GM12878 (cell line): ENCODE data around the gene C16orf92. TPM values are rescaled to one million over a fixed set of nuclear protein-coding genes. Genes with fewer than 3 reads are reported as not detected.

ENCODE experiments used
- ATAC-seq: fragments of 200-7000 bp; cut with Tn5 transposase; 3 replicates; pipeline ENCODE4 v1.9.1; 2020; ENCODE audit warnings: mild to moderate bottlenecking, moderate library complexity
- BruUV-seq: library from RNA; stranded (reverse); fragments of 400-500 nt; replicated peaks from 2 replicates; lab custom pipeline; 2021; lab: Mats Ljungman, UMichigan
- CTCF ChIA-PET: fragments of 300-600 bp; sonication (Branson Sonifier 250); formaldehyde crosslinking; extraction: SDS; loops from one replicate; lab custom pipeline; 2021; ENCODE audit warnings: inconsistent platforms; lab: Yijun Ruan, JAX
- POLR2A ChIA-PET: fragments of 350-600 bp; formaldehyde crosslinking; extraction: SDS; loops from one replicate; lab custom pipeline; 2021; ENCODE audit warnings: inconsistent platforms; lab: Charles Lee
- RAD21 ChIA-PET: fragments of 300-600 bp; sonication (Branson Sonifier 250); formaldehyde crosslinking; loops from one replicate; lab custom pipeline; 2023; ENCODE audit warnings: antibody characterized with exemption; ENCODE audit not compliant: unreplicated experiment; lab: Charles Lee
- SMC1A ChIA-PET: fragments of 300-600 bp; sonication (Branson Sonifier 250); formaldehyde crosslinking; loops from one replicate; lab custom pipeline; 2023; ENCODE audit not compliant: unreplicated experiment, uncharacterized antibody; lab: Charles Lee
- DNase-seq: peaks from one replicate; pipeline ENCODE4 v3.0.0-alpha.2; 2011; ENCODE audit warnings: low read depth, low spot score
- FAIRE-seq: peaks from 3 replicates; lab custom pipeline; 2011; peaks lifted over from hg19 to GRCh38; lab: Jason Lieb, UNC
- H2AFZ ChIP-seq: 2 replicates; pipeline ENCODE4 v1.6.0; 2011; ENCODE audit warnings: low read depth, low read length, control low read depth; ENCODE audit not compliant: control insufficient read depth
- H3K27ac ChIP-seq: 2 replicates; pipeline ENCODE4 v1.5.1; 2011; ENCODE audit warnings: control low read depth; ENCODE audit not compliant: control insufficient read depth, insufficient read depth
- H3K27me3 ChIP-seq, 2 experiments: replicated peaks in 1 of 2; 2 replicates each; pipeline versions ENCODE4 v1.6.0 to v1.6.1; 2011; ENCODE audit warnings: low read length in 1 of 2; ENCODE audit not compliant: control insufficient read depth in 2 of 2, insufficient read depth in 2 of 2
- H3K36me3 ChIP-seq, 2 experiments: 2 replicates each; pipeline ENCODE4 v1.5.1; 2011; ENCODE audit warnings: low read length in 1 of 2; ENCODE audit not compliant: control insufficient read depth in 2 of 2, insufficient read depth in 2 of 2
- H3K4me1 ChIP-seq: 2 replicates; pipeline ENCODE4 v1.6.1; 2011; ENCODE audit warnings: mild to moderate bottlenecking, low read length, moderate library complexity, mixed read lengths; ENCODE audit not compliant: control insufficient read depth, insufficient read depth
- H3K4me2 ChIP-seq: 2 replicates; pipeline ENCODE4 v1.6.0; 2011; ENCODE audit warnings: control low read depth; ENCODE audit not compliant: control insufficient read depth, insufficient read depth
- H3K4me3 ChIP-seq: fragments of 200-600 bp; sonication (generic); 2 replicates; pipeline ENCODE4 v1.5.1; 2016
- H3K79me2 ChIP-seq: 2 replicates; pipeline ENCODE4 v1.6.0; 2011; ENCODE audit warnings: low read length; ENCODE audit not compliant: control insufficient read depth, insufficient read depth
- H3K9ac ChIP-seq: 2 replicates; pipeline ENCODE4 v1.8.0; 2011; ENCODE audit warnings: low read length, control low read depth, mixed read lengths; ENCODE audit not compliant: control insufficient read depth, insufficient read depth
- H3K9me3 ChIP-seq: replicated peaks from 3 replicates; pipeline ENCODE4 v1.5.1; 2011; ENCODE audit warnings: mild to moderate bottlenecking, low read length; ENCODE audit not compliant: control insufficient read depth, insufficient read depth
- H4K20me1 ChIP-seq: 2 replicates; pipeline ENCODE4 v1.6.0; 2011; ENCODE audit not compliant: control insufficient read depth, insufficient read depth
- GATAD2B ChIP-seq: fragments of 450-650 bp; conservative IDR thresholded peaks from 2 replicates; pipeline ENCODE4 v1.6.1; 2017; ENCODE audit warnings: low read depth, mild to moderate bottlenecking, moderate library complexity
- PAX8 ChIP-seq: fragments of 450-650 bp; IDR thresholded peaks from 2 replicates; pipeline ENCODE4 v1.6.1; 2017; ENCODE audit warnings: mild to moderate bottlenecking, moderate library complexity
- RELB ChIP-seq: fragments of 450-650 bp; IDR thresholded peaks from 2 replicates; pipeline ENCODE4 v1.6.1; 2017; ENCODE audit warnings: low read depth, mild to moderate bottlenecking, moderate library complexity
- ZBTB4 ChIP-seq: fragments of 450-650 bp; formaldehyde crosslinking; IDR thresholded peaks from 2 replicates; pipeline ENCODE4 v1.4.0; 2022; ENCODE audit warnings: mild to moderate bottlenecking, moderate library complexity
- ZNF592 ChIP-seq: fragments of 450-650 bp; IDR thresholded peaks from 2 replicates; pipeline ENCODE4 v1.6.1; 2017; ENCODE audit warnings: mild to moderate bottlenecking, moderate library complexity
- WGBS: methylation state at CpG from one replicate; pipeline ENCODE4 v1.1.6; 2016; ENCODE audit warnings: low lambda C conversion rate; ENCODE audit not compliant: insufficient replicate concordance, insufficient coverage; ENCODE audit errors: missing lambda C conversion rate; 5-methylcytosine and 5-hydroxymethylcytosine counted together
- in situ Hi-C: fragments of 300-500 bp; cut with MboI; formaldehyde crosslinking; loops from 9 replicates; pipeline ENCODE4 v1.14.3; 2018; ENCODE audit warnings: mixed read lengths
- intact Hi-C: fragments of 100-400 bp; cut with micrococcal nuclease; formaldehyde crosslinking; loops from one replicate; pipeline ENCODE4 v1.14.2; 2022; ENCODE audit not compliant: unreplicated experiment
- polyA plus RNA-seq, 11 experiments: library from polyadenylated mRNA; depleted of rRNA in 4 of 11; unstranded in 6 of 11; stranded (reverse) in 5 of 11; fragments of >200 nt; fragmentation: Nextera tagmentation in 4 of 11; fragmentation: Illumina TruSeq in 1 of 11; extraction: Ambion mirVana in 4 of 11; extraction: Trizol in 1 of 11; gene quantifications; 1 replicate in 1 of 11; 2 replicates in 10 of 11; pipeline versions ENCODE4 v1.2.1 to v1.2.3, GENCODE V29; 2011 to 2016; ENCODE audit warnings: inconsistent platforms in 2 of 11, missing spikeins in 2 of 11, low read depth in 1 of 11
- total RNA-seq, 4 experiments: library from RNA; depleted of rRNA in 3 of 4; stranded (reverse); fragments of >200 nt in 3 of 4; fragmentation: Illumina TruSeq in 1 of 4; extraction: Trizol in 1 of 4; gene quantifications; 2 replicates each; pipeline versions ENCODE4 v1.2.1 to v1.2.3, GENCODE V29; 2013 to 2021

C16orf92 gene
- total and polyA plus RNA-seq, 10 of the 15 experiments (the other 5 are each of a cell fraction or from before 2014, with no cell fraction given): not detected

- no peak for TF ChIP-seq RELB
- no peak for TF ChIP-seq ZNF592
- no peak for TF ChIP-seq GATAD2B
Measured at GRCh38 chr16:29987371-29988085, 35.5 kb upstream of the C16orf92 start (continued).

GRCh38 chr16:29988346-29989075, 34.5 kb upstream of the C16orf92 start:
- ATAC-seq: no peak
- no peak overlapping the region for H3K9ac ChIP-seq
- RAD21 ChIA-PET: no interaction called here
- no peak overlapping the region for H3K4me2 ChIP-seq
- TF ChIP-seq PAX8: no peak
- no peak for TF ChIP-seq ZBTB4 (CRISPR knock-in tag)
- TF ChIP-seq, all 136 proteins: peak for 0
- no peaks in the 10 kb centered on the region for H3K27me3 ChIP-seq
- POLR2A ChIA-PET: interaction anchor here (0.6 to 1.3 kb wide), 2 partner anchors 11 to 26 kb away, joined by 3 read pairs; partner anchors contain the start of gene TMEM219
- no peaks in the 10 kb centered on the region for H3K4me1 ChIP-seq
- no peak overlapping the region for H3K4me3 ChIP-seq
- FAIRE-seq (no peak), DNase-seq (no peak)
- SMC1A ChIA-PET: no interaction called here
- 94% methylated on average over 17 of the region's 17 CpGs for WGBS
- H3K27ac ChIP-seq: no peak overlapping the region
- H4K20me1 ChIP-seq: no peaks in the 10 kb centered on the region
- in situ Hi-C loops (no loop called here), intact Hi-C loops (no loop called here)
- CTCF ChIA-PET: interaction anchor here (1.1 kb wide), 1 partner anchor 12 kb away, joined by 4 read pairs; no protein-coding TSS in a partner anchor
- H2AFZ ChIP-seq: no peak overlapping the region
- H3K9me3 ChIP-seq: no peaks in the 10 kb centered on the region
- peaks cover 16 to 41% of the 10 kb centered on the region in 2 experiments; a peak in 3 of 4 replicates for H3K36me3 ChIP-seq
- no TSS peak for BruUV-seq
- no peaks in the 10 kb centered on the region for H3K79me2 ChIP-seq
